Coronary artery (tissue), 2 donors: Measurements from ENCODE around the gene TMEM47.

Experiments
- DNase-seq: peaks from one replicate; pipeline ENCODE4 v3.0.0-alpha.2; 2017; ENCODE audit warnings: low spot score
- H3K27ac ChIP-seq, 2 donors: fragments of 200-600 bp; sonication (generic); one replicate each; pipeline ENCODE4 v1.5.1; 2016 to 2019
- H3K4me3 ChIP-seq: fragments of 200-600 bp; sonication (generic); 2 replicates; pipeline ENCODE4 v1.5.1; 2016; ENCODE audit warnings: mild to moderate bottlenecking, moderate library complexity
- TF ChIP-seq, protein P1 (sequence below): fragments of 200-600 bp; sonication (generic); IDR thresholded peaks from one replicate; pipeline ENCODE4 v1.5.1; 2019; ENCODE audit warnings: antibody characterized with exemption

The TMEM47 gene

DNA sequence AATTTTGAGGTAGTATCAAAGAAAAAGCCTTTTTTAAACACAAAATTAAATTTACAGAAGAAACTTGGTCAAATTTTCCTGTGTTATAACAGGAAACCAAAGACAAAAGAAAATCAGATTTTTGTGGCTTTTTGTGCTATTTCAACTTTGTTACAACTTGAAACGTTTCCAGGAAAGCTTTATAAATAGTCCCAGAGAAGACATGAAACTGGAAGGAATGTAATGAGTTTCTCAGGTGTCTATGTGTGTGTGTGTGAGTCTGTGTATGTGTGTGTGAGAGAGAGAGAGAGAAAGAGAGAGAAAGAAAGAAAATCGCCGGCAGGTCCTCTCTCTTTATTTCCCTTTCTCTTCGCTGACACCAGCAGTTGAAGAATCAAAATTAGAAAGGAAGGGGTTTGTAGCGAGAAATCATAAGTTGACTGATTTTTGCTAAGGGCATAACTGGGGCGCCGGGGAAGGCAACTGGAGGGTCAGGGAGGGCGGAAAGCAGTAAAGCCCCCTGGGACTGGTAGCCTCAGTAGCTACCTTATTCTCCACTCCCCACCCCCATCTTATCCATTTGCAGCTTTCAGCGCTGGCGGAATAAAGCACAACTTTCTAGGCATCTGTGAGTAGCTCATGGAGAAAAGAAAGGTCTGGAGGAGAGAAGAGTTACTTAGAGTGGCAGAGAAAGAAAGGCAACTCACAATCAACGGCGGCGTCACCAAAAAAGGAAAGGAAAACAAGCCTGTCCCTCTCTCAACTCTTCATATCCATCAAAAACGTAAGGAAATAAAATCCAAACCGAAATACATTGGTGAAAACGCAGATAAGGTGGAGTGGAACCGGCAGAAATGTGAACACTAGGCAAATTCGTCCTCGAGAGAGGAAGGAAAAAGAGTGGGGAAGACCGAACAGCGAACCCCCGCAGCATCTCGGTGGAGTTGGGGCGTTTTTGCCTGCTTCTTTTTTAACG, 1.3 kb downstream of the TMEM47 start:
- peak overlapping the region; percentile 78 to 94 for H3K27ac ChIP-seq
- TF ChIP-seq, protein P1, sequence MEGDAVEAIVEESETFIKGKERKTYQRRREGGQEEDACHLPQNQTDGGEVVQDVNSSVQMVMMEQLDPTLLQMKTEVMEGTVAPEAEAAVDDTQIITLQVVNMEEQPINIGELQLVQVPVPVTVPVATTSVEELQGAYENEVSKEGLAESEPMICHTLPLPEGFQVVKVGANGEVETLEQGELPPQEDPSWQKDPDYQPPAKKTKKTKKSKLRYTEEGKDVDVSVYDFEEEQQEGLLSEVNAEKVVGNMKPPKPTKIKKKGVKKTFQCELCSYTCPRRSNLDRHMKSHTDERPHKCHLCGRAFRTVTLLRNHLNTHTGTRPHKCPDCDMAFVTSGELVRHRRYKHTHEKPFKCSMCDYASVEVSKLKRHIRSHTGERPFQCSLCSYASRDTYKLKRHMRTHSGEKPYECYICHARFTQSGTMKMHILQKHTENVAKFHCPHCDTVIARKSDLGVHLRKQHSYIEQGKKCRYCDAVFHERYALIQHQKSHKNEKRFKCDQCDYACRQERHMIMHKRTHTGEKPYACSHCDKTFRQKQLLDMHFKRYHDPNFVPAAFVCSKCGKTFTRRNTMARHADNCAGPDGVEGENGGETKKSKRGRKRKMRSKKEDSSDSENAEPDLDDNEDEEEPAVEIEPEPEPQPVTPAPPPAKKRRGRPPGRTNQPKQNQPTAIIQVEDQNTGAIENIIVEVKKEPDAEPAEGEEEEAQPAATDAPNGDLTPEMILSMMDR: no peak
- peak overlapping the region; percentile 84 for H3K4me3 ChIP-seq
- no peak for DNase-seq

DNA sequence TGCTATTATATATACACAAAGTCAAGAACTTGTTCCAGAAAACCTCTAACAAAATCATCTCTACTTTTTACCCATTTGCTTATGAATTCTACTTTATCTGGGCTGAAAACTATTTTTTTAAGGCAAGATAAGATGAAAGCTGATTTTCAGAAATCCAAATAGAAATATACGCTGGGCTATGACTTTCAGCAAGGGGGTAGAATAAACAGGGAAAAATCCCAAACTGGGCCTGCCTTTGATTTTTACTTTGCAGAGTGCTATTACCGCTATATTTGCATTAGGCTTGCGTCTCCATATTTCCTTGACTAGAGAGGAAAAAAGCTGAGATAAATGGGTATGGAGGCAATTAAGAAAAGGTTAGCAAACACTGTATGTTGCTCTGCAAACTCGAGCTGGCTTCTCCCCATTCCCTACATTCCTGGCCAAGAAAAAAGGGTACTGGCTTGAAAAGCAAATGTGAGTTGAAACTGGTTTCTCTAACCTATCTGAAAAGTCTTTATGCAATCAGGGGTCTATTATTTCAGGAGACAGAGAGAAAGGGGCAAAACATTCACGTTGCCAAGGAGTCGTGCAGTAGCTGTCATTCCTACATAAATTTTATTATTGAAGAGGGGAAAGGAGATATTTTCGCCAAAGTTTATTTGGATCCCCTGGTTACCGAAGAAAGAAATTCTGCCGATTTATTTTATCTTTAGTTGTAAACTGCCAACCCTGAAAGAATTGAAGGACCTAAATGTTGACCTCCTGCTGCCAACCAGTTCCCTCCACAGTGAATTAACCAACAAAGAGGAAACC, 2.2 kb downstream of the TMEM47 start:
- peak overlapping the region; percentile 84 for H3K4me3 ChIP-seq
- DNase-seq: no peak
- TF ChIP-seq, protein P1: no peak
- peak overlapping the region; percentile 78 to 94 for H3K27ac ChIP-seq

DNA sequence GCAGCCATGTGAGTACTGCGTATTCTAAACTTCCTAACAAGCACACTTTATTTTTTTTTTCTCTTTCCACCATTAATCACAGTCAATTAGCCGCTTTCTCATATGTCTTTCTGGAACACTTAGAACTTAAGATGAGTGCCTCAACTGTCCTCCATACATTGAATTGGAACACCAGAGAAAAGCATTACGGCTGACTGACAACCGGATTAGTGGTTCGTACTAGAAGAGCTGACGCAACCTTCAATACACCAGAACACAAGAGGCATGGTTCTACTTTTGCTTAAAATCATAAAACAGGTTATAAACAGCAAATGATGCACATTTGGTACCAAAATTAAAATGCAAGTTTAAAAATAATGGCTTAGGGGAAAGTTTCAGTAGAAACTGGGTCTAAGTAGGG, 3.3 kb downstream of the TMEM47 start:
- no peak for DNase-seq
- peak overlapping the region; percentile 78 to 94 for H3K27ac ChIP-seq
- peak overlapping the region; percentile 84 for H3K4me3 ChIP-seq
- TF ChIP-seq, protein P1: no peak

DNA sequence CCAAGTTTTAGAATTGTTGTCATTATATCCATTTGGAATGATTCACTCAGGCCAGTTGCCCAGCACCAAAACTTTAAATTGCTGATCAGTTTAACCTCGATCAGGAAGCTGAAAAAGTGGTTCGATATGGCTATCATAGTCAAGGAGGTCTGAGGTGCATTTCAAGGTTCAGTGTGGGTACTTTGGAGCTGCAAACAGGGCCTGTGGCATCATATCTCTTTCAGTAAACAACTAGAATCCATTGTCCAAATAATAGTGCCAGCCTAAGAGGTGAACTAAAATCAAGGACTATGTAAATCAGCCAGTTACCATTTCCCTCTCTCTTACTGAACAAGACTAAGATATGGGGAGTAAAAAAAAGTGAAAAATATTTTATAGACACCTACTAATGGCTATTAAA, 14.2 kb downstream of the TMEM47 start:
- Histone ChIP-seq H3K4me3 (no peak overlapping the region), H3K27ac (no peak overlapping the region)
- DNase-seq: no peak
- TF ChIP-seq, protein P1: no peak

DNA sequence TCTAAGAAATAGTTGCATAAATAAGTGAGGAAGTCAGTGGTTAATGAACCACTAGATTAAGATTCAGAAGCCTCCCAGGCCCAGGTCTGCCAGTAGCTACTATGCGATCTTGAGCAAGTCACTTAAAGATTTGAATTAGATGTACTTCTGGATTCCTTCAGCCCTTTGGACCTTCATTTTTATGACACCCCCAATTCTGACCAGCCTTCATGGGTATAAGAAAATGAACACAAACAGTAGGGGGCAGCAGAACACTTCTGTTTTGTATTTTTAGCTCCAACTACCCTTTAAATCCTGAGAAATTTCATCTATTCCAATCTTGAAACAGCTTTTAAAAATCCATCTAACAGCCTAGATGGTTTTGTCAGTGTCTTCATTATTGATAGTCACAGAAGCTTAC, 19.0 kb downstream of the TMEM47 start:
- H3K27ac ChIP-seq: no peak overlapping the region
- no peak overlapping the region for H3K4me3 ChIP-seq
- TF ChIP-seq, protein P1: peak; percentile 30
- no peak for DNase-seq

DNA sequence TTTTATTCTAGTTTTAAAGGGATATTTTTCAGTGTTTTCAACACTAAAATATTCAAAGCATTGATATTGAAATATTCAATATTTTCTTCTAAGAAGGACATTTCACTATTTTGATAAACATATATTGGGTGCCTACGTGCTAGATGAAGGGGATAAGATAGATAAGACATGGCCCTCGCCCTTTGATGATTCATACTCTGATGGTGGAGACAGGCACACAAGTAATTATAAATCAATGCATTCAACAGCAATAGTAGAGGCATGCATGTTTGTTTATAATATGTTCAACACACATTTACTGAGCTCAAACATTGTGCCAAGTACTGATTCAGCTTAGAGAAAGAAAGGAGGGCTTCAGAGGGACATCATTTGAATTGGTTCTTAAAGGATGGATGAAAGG, 22.7 kb downstream of the TMEM47 start:
- no peak overlapping the region for H3K4me3 ChIP-seq
- no peak overlapping the region for H3K27ac ChIP-seq
- no peak for DNase-seq
- TF ChIP-seq, protein P1: no peak
